ENCODE results near the gene LARP4B.

Gene LARP4B

GRCh38 chr10:782751-783648 is 148.5 kb downstream of the LARP4B start:
- TF ChIP-seq EZH2 (IDR thresholded peaks at IDR 0.05), result no peak
- TF ChIP-seq POLR2AphosphoS5 (IDR thresholded peaks at IDR 0.05; ENCODE audit: borderline replicate concordance, low read depth, low read length), result no peak
- TF ChIP-seq FOXP2 (optimal IDR thresholded peaks at IDR 0.05; ENCODE audit: control extremely low read depth, extremely low read length, insufficient read depth), result no peak
- Histone ChIP-seq H3K4me3 (no peak overlapping the region), H3K36me3 (ENCODE audit: insufficient read depth, low read length) (no peaks in the 10 kb centered on the region), H3K9ac (ENCODE audit: insufficient read length) (no peak overlapping the region), H3K9me3 (ENCODE audit: low read depth, low read length) (no peaks in the 10 kb centered on the region), H3K27ac (no peak overlapping the region)
- no peak for DNase-seq (ENCODE audit: low read depth, low spot score)

- no peaks in the 10 kb centered on the region for H3K9me3 ChIP-seq (ENCODE audit: low read depth, low read length)
- TF ChIP-seq POLR2AphosphoS5 (IDR thresholded peaks at IDR 0.05; ENCODE audit: borderline replicate concordance, low read depth, low read length) (no peak), EZH2 (IDR thresholded peaks at IDR 0.05) (no peak), FOXP2 (optimal IDR thresholded peaks at IDR 0.05; ENCODE audit: control extremely low read depth, extremely low read length, insufficient read depth) (no peak)
- no peak for DNase-seq (ENCODE audit: low read depth, low spot score)
- H3K27ac ChIP-seq, result no peak overlapping the region
- H3K36me3 ChIP-seq (ENCODE audit: insufficient read depth, low read length), result no peaks in the 10 kb centered on the region
- no peak overlapping the region for H3K9ac ChIP-seq (ENCODE audit: insufficient read length)
- no peak overlapping the region for H3K4me3 ChIP-seq
Observed at GRCh38 chr10:780536-781524, 150.7 kb downstream of the LARP4B start.

GRCh38 chr10:778626-779330 is 152.7 kb downstream of the LARP4B start:
- H3K4me3 ChIP-seq, result no peak overlapping the region
- no peak for TF ChIP-seq FOXP2 (optimal IDR thresholded peaks at IDR 0.05; ENCODE audit: control extremely low read depth, extremely low read length, insufficient read depth)
- TF ChIP-seq EZH2 (IDR thresholded peaks at IDR 0.05), result no peak
- no peak for TF ChIP-seq POLR2AphosphoS5 (IDR thresholded peaks at IDR 0.05; ENCODE audit: borderline replicate concordance, low read depth, low read length)

GRCh38 chr10:777913-778479 is 153.5 kb downstream of the LARP4B start:
- no peak for TF ChIP-seq POLR2AphosphoS5 (IDR thresholded peaks at IDR 0.05; ENCODE audit: borderline replicate concordance, low read depth, low read length)
- no peak for TF ChIP-seq EZH2 (IDR thresholded peaks at IDR 0.05)
- TF ChIP-seq FOXP2 (optimal IDR thresholded peaks at IDR 0.05; ENCODE audit: control extremely low read depth, extremely low read length, insufficient read depth), result no peak
- H3K9me3 ChIP-seq (ENCODE audit: low read depth, low read length), result no peaks in the 10 kb centered on the region
- H3K9ac ChIP-seq (ENCODE audit: insufficient read length), result no peak overlapping the region
- H3K36me3 ChIP-seq (ENCODE audit: insufficient read depth, low read length), result no peaks in the 10 kb centered on the region
- no peak overlapping the region for H3K4me3 ChIP-seq
- no peak for DNase-seq (ENCODE audit: low read depth, low spot score)
- no peak overlapping the region for H3K27ac ChIP-seq

More at GRCh38 chr10:778626-779330, 152.7 kb downstream of the LARP4B start:
- H3K9me3 ChIP-seq (ENCODE audit: low read depth, low read length), result no peaks in the 10 kb centered on the region
- no peaks in the 10 kb centered on the region for H3K36me3 ChIP-seq (ENCODE audit: insufficient read depth, low read length)
- no peak overlapping the region for H3K27ac ChIP-seq
- no peak overlapping the region for H3K9ac ChIP-seq (ENCODE audit: insufficient read length)
- DNase-seq (ENCODE audit: low read depth, low spot score), result no peak

GRCh38 chr10:776772-777171 is 154.7 kb downstream of the LARP4B start:
- no peaks in the 10 kb centered on the region for H3K36me3 ChIP-seq (ENCODE audit: insufficient read depth, low read length)
- no peak overlapping the region for H3K27ac ChIP-seq
- DNase-seq (ENCODE audit: low read depth, low spot score), result no peak
- no peak overlapping the region for H3K4me3 ChIP-seq
- no peaks in the 10 kb centered on the region for H3K9me3 ChIP-seq (ENCODE audit: low read depth, low read length)
- TF ChIP-seq EZH2 (IDR thresholded peaks at IDR 0.05) (no peak), FOXP2 (optimal IDR thresholded peaks at IDR 0.05; ENCODE audit: control extremely low read depth, extremely low read length, insufficient read depth) (no peak), POLR2AphosphoS5 (IDR thresholded peaks at IDR 0.05; ENCODE audit: borderline replicate concordance, low read depth, low read length) (no peak)
- no peak overlapping the region for H3K9ac ChIP-seq (ENCODE audit: insufficient read length)

- no peak for DNase-seq (ENCODE audit: low read depth, low spot score)
Observed at GRCh38 chr10:775245-776075, 156.0 kb downstream of the LARP4B start.

More at GRCh38 chr10:775245-776075, 156.0 kb downstream of the LARP4B start:
- Histone ChIP-seq H3K9me3 (ENCODE audit: low read depth, low read length) (no peaks in the 10 kb centered on the region), H3K9ac (ENCODE audit: insufficient read length) (no peak overlapping the region), H3K36me3 (ENCODE audit: insufficient read depth, low read length) (no peaks in the 10 kb centered on the region), H3K27ac (no peak overlapping the region), H3K4me3 (no peak overlapping the region)
- TF ChIP-seq FOXP2 (optimal IDR thresholded peaks at IDR 0.05; ENCODE audit: control extremely low read depth, extremely low read length, insufficient read depth), result no peak
- TF ChIP-seq EZH2 (IDR thresholded peaks at IDR 0.05), result no peak
- TF ChIP-seq POLR2AphosphoS5 (IDR thresholded peaks at IDR 0.05; ENCODE audit: borderline replicate concordance, low read depth, low read length), result no peak
